IMR-90 (cell line): ENCODE results near the gene CYP2W1. TPM values are rescaled to one million over a fixed set of nuclear protein-coding genes. Genes with fewer than 3 reads are reported as not detected.

Experiments
- ATAC-seq: fragments of 200-7000 bp; cut with Tn5 transposase; 2 replicates; pipeline ENCODE4 v1.9.1; 2020; ENCODE audit warnings: low read depth, mild to moderate bottlenecking, moderate library complexity
- BruUV-seq: library from RNA; stranded (reverse); fragments of 400-500 nt; replicated peaks from 2 replicates; lab custom pipeline; 2021; lab: Mats Ljungman, UMichigan
- CTCF ChIA-PET: fragments of 300-600 bp; formaldehyde crosslinking; extraction: SDS; loops from one replicate; lab custom pipeline; 2021; ENCODE audit warnings: antibody characterized with exemption; lab: Yijun Ruan, JAX
- POLR2A ChIA-PET: fragments of 300-600 bp; sonication (Branson Sonifier 250); formaldehyde crosslinking; loops from one replicate; lab custom pipeline; 2022; ENCODE audit warnings: antibody characterized with exemption; ENCODE audit not compliant: unreplicated experiment; lab: Charles Lee
- DNase-seq: peaks from one replicate; pipeline ENCODE4 v3.0.0; 2013
- H2AFZ ChIP-seq: replicated peaks from 2 replicates; pipeline ENCODE3; 2013; ENCODE audit warnings: low read length, mild to moderate bottlenecking; ENCODE audit not compliant: poor library complexity
- H2AK5ac ChIP-seq: 2 replicates; pipeline ENCODE4 v1.6.1; 2013; ENCODE audit warnings: low read depth, low read length, inconsistent platforms
- H2AK9ac ChIP-seq: replicated peaks from 2 replicates; pipeline ENCODE3; 2013; ENCODE audit warnings: mild to moderate bottlenecking, low read depth, low read length, moderate library complexity; ENCODE audit not compliant: poor library complexity
- H2BK120ac ChIP-seq: 2 replicates; pipeline ENCODE4 v1.6.1; 2013; ENCODE audit warnings: low read depth, low read length, inconsistent platforms
- H2BK15ac ChIP-seq: 3 replicates; pipeline ENCODE4 v1.6.1; 2013; ENCODE audit warnings: low read depth, low read length, inconsistent platforms
- H2BK20ac ChIP-seq: 2 replicates; pipeline ENCODE4 v1.6.1; 2013; ENCODE audit warnings: low read depth, mild to moderate bottlenecking, inconsistent platforms, low read length, moderate library complexity
- H2BK5ac ChIP-seq: 2 replicates; pipeline ENCODE4 v1.6.1; 2013; ENCODE audit warnings: mild to moderate bottlenecking, low read depth, low read length, inconsistent platforms; ENCODE audit not compliant: poor library complexity, severe bottlenecking
- H3K14ac ChIP-seq: replicated peaks from 2 replicates; pipeline ENCODE4 v1.6.1; 2013; ENCODE audit warnings: low read depth, low read length, inconsistent platforms
- H3K18ac ChIP-seq: 2 replicates; pipeline ENCODE4 v1.6.1; 2013; ENCODE audit warnings: low read depth, low read length, control low read depth
- H3K23ac ChIP-seq: 2 replicates; pipeline ENCODE4 v1.6.1; 2013; ENCODE audit warnings: low read depth, low read length, inconsistent platforms
- H3K27ac ChIP-seq: 2 replicates; pipeline ENCODE4 v1.5.1; 2013; ENCODE audit warnings: mild to moderate bottlenecking, control low read depth, low read length; ENCODE audit not compliant: insufficient read depth
- H3K27me3 ChIP-seq: 2 replicates; pipeline ENCODE4 v1.6.1; 2013; ENCODE audit warnings: low read length; ENCODE audit not compliant: control insufficient read depth, insufficient read depth
- H3K36me3 ChIP-seq: 2 replicates; pipeline ENCODE4 v1.6.1; 2013; ENCODE audit warnings: low read length, mixed read lengths; ENCODE audit not compliant: control insufficient read depth, insufficient read depth
- H3K4ac ChIP-seq: 2 replicates; pipeline ENCODE4 v1.6.1; 2013; ENCODE audit warnings: low read depth, low read length, inconsistent platforms
- H3K4me1 ChIP-seq: 2 replicates; pipeline ENCODE4 v1.6.1; 2013; ENCODE audit warnings: low read length, mixed read lengths; ENCODE audit not compliant: control insufficient read depth, insufficient read depth
- H3K4me2 ChIP-seq: 2 replicates; pipeline ENCODE4 v1.6.1; 2013; ENCODE audit warnings: low read depth, mild to moderate bottlenecking, control low read depth, low read length, moderate library complexity
- H3K4me3 ChIP-seq: 2 replicates; pipeline ENCODE4 v1.5.1; 2013; ENCODE audit warnings: low read depth, mild to moderate bottlenecking, control low read depth, low read length, moderate library complexity; ENCODE audit not compliant: insufficient read depth
- H3K56ac ChIP-seq: 2 replicates; pipeline ENCODE4 v1.6.1; 2013; ENCODE audit warnings: low read length, inconsistent platforms; ENCODE audit not compliant: insufficient read depth; ENCODE audit errors: extremely low read depth
- H3K79me1 ChIP-seq, 2 experiments: 2 replicates each; pipeline ENCODE4 v1.6.1; 2013; ENCODE audit warnings: low read length in 2 of 2, inconsistent platforms in 1 of 2, low read depth in 1 of 2
- H3K9ac ChIP-seq: 2 replicates; pipeline ENCODE4 v1.6.1; 2013; ENCODE audit warnings: low read depth, low read length, control low read depth
- H3K9me1 ChIP-seq: 2 replicates; pipeline ENCODE4 v1.6.1; 2013; ENCODE audit warnings: low read length, inconsistent platforms; ENCODE audit not compliant: insufficient read depth
- H3K9me3 ChIP-seq: 2 replicates; pipeline ENCODE4 v1.6.1; 2013; ENCODE audit warnings: low read length; ENCODE audit not compliant: control insufficient read depth, insufficient read depth
- H4K20me1 ChIP-seq: 2 replicates; pipeline ENCODE4 v1.6.1; 2013; ENCODE audit warnings: low read length, inconsistent platforms; ENCODE audit not compliant: insufficient read depth
- H4K5ac ChIP-seq: 2 replicates; pipeline ENCODE4 v1.6.1; 2013; ENCODE audit warnings: mild to moderate bottlenecking, low read depth, low read length, control low read depth
- H4K8ac ChIP-seq, 2 experiments: 2 replicates each; pipeline ENCODE4 v1.6.1; 2013; ENCODE audit warnings: low read depth in 2 of 2, low read length in 2 of 2, control low read depth in 1 of 2, inconsistent platforms in 1 of 2
- H4K91ac ChIP-seq: 2 replicates; pipeline ENCODE4 v1.6.1; 2013; ENCODE audit warnings: low read depth, low read length, inconsistent platforms; ENCODE audit not compliant: insufficient read depth
- BHLHE40 ChIP-seq: fragments of 150-350 bp; IDR thresholded peaks from 2 replicates; pipeline ENCODE4 v1.6.1; 2016; ENCODE audit warnings: mild to moderate bottlenecking, low read depth, low read length
- CEBPB ChIP-seq: IDR thresholded peaks from 2 replicates; pipeline ENCODE4 v1.6.1; 2012; ENCODE audit warnings: low read depth, low read length, improper control_type of control experiment
- CHD1 ChIP-seq: IDR thresholded peaks from 2 replicates; pipeline ENCODE4 v1.6.1; 2012; ENCODE audit warnings: low read depth, low read length, improper control_type of control experiment
- CTCF ChIP-seq: conservative IDR thresholded peaks from 2 replicates; pipeline ENCODE4 v1.5.1; 2012; ENCODE audit warnings: mild to moderate bottlenecking, low read depth, low read length, improper control_type of control experiment
- ELK1 ChIP-seq: fragments of 150-350 bp; IDR thresholded peaks from 2 replicates; pipeline ENCODE4 v1.6.1; 2016; ENCODE audit warnings: low read depth, mild to moderate bottlenecking, low read length, moderate library complexity, borderline replicate concordance
- MXI1 ChIP-seq: IDR thresholded peaks from 2 replicates; pipeline ENCODE4 v1.6.1; 2012; ENCODE audit warnings: low read depth, mild to moderate bottlenecking, low read length, moderate library complexity, borderline replicate concordance
- POLR2A ChIP-seq: IDR thresholded peaks from 2 replicates; pipeline ENCODE4 v1.6.1; 2012; ENCODE audit warnings: mild to moderate bottlenecking, low read depth, low read length
- RCOR1 ChIP-seq: IDR thresholded peaks from 2 replicates; pipeline ENCODE4 v1.6.1; 2012; ENCODE audit warnings: mild to moderate bottlenecking, low read length, improper control_type of control experiment; ENCODE audit not compliant: insufficient replicate concordance
- RFX5 ChIP-seq: IDR thresholded peaks from 2 replicates; pipeline ENCODE4 v1.8.0; 2012; ENCODE audit warnings: low read depth, mild to moderate bottlenecking, low read length, moderate library complexity
- WGBS, 2 experiments: methylation state at CpG; one replicate each; pipeline versions ENCODE4 v1.1.5 to v1.1.7; 2013; ENCODE audit warnings: missing lambda C conversion rate in 2 of 2; ENCODE audit not compliant: insufficient read length in 1 of 2; ENCODE audit errors: extremely low coverage in 2 of 2; 5-methylcytosine and 5-hydroxymethylcytosine counted together
- dilution Hi-C: fragments of 300-500 bp; cut with HindIII; formaldehyde crosslinking; loops from one replicate; pipeline ENCODE4 v1.14.3; 2018; ENCODE audit warnings: low sequenced_read_pairs; ENCODE audit not compliant: unreplicated experiment
- in situ Hi-C: fragments of 300-500 bp; cut with MboI; formaldehyde crosslinking; loops from 3 replicates; pipeline ENCODE4 v1.14.3; 2019; ENCODE audit warnings: low sequenced_read_pairs, inconsistent platforms, mixed read lengths
- intact Hi-C: fragments of 100-400 bp; cut with micrococcal nuclease; formaldehyde crosslinking; loops from 2 replicates; pipeline ENCODE4 v1.10.0; 2022
- polyA plus RNA-seq, 3 experiments: library from polyadenylated mRNA; depleted of rRNA; stranded (reverse); fragments of >200 nt; gene quantifications; 2 replicates each; pipeline ENCODE4 v1.2.3, GENCODE V29; 2012; ENCODE audit warnings: low replicate concordance in 1 of 3
- total RNA-seq: library from RNA; depleted of rRNA; stranded (reverse); fragments of >200 nt; gene quantifications from 2 replicates; pipeline ENCODE4 v1.2.3, GENCODE V29; 2012

The CYP2W1 gene
- total and polyA plus RNA-seq, 2 of the 4 experiments (the other 2 are of a cell fraction), result not detected

- no peak overlapping the region for H2AK5ac ChIP-seq
- H3K56ac ChIP-seq, result no peak overlapping the region
- H3K9me3 ChIP-seq, result no peaks in the 10 kb centered on the region
- TF ChIP-seq ELK1 (no peak), RFX5 (no peak), CEBPB (no peak), RCOR1 (no peak), CTCF (no peak), POLR2A (no peak), CHD1 (no peak), MXI1 (no peak), BHLHE40 (no peak)
- no peak overlapping the region for H4K8ac ChIP-seq
- no peak overlapping the region for H2BK20ac ChIP-seq
- no peak overlapping the region for H2BK15ac ChIP-seq
- H3K36me3 ChIP-seq, result peaks cover 16% of the 10 kb centered on the region
- WGBS, 2 experiments, result 91% methylated on average over 29 of the region's 30 CpGs; no CpG with 5 or more reads in 1 of the 2 experiments
- no peak overlapping the region for H2BK5ac ChIP-seq
- no peak overlapping the region for H2BK120ac ChIP-seq
- peaks cover 4% of the 10 kb centered on the region for H3K9me1 ChIP-seq
- no TSS peak for BruUV-seq
- ATAC-seq (no peak), DNase-seq (no peak)
- peaks cover 0 to 44% of the 10 kb centered on the region in 2 experiments; a peak in 3 of 4 replicates for H3K79me1 ChIP-seq
- dilution Hi-C loops (no loop called here), in situ Hi-C loops (no loop called here), intact Hi-C loops (no loop called here)
- H4K5ac ChIP-seq, result no peak overlapping the region
- H3K4me3 ChIP-seq, result no peak overlapping the region
- H3K9ac ChIP-seq, result no peak overlapping the region
- no peak overlapping the region for H3K14ac ChIP-seq
- H3K18ac ChIP-seq, result no peak overlapping the region
- peaks cover 33% of the 10 kb centered on the region for H4K20me1 ChIP-seq
- CTCF ChIA-PET, result no interaction called here
- no peak overlapping the region for H3K4ac ChIP-seq
- H3K23ac ChIP-seq, result no peak overlapping the region
- no peak overlapping the region for H2AFZ ChIP-seq
- no peaks in the 10 kb centered on the region for H3K27me3 ChIP-seq
- H4K91ac ChIP-seq, result no peak overlapping the region
- no peak overlapping the region for H3K27ac ChIP-seq
- no peaks in the 10 kb centered on the region for H3K4me1 ChIP-seq
- POLR2A ChIA-PET, result no interaction called here
- no peak overlapping the region for H3K4me2 ChIP-seq
- no peak overlapping the region for H2AK9ac ChIP-seq
Observed at GRCh38 chr7:1012716-1013095, 29.7 kb downstream of the CYP2W1 start.
